Ascending aorta (tissue), 2 donors: ENCODE data around the gene CACNA1E. TPM values are rescaled to one million over a fixed set of nuclear protein-coding genes. Genes with fewer than 3 reads are reported as not detected.

Source experiments
- DNase-seq, 2 donors: peaks; one replicate each; pipeline ENCODE4 v3.0.0-alpha.2; 2019; ENCODE audit warnings: low spot score in 2 of 2
- H3K27ac ChIP-seq, 2 donors: fragments of 200-600 bp; sonication (generic); one replicate each; pipeline ENCODE4 v1.5.1; 2016 to 2017; ENCODE audit warnings: mild to moderate bottlenecking in 1 of 2
- H3K27me3 ChIP-seq: fragments of 200-600 bp; sonication (generic); one replicate; pipeline ENCODE4 v1.5.1; 2017
- H3K36me3 ChIP-seq, 2 donors: fragments of 200-600 bp; sonication (generic); one replicate each; pipeline ENCODE4 v1.5.1; 2016
- H3K4me1 ChIP-seq, 2 donors: fragments of 200-600 bp; sonication (generic); one replicate each; pipeline ENCODE4 v1.5.1; 2016 to 2017; ENCODE audit warnings: mild to moderate bottlenecking in 1 of 2
- H3K4me3 ChIP-seq, 2 donors: fragments of 200-600 bp; sonication (generic); one replicate each; pipeline ENCODE4 v1.5.1; 2016 to 2017; ENCODE audit warnings: mild to moderate bottlenecking in 1 of 2
- H3K9me3 ChIP-seq, 2 donors: fragments of 200-600 bp; sonication (generic); one replicate each; pipeline ENCODE4 v1.5.1; 2016
- CTCF ChIP-seq, 3 experiments: fragments of 200-600 bp in 2 of 3; fragments of 450-650 bp in 1 of 3; sonication (generic) in 2 of 3; IDR thresholded peaks; one replicate each; pipeline ENCODE4 v1.5.1; 2016 to 2019; ENCODE audit warnings: antibody characterized with exemption in 3 of 3, mild to moderate bottlenecking in 1 of 3, moderate library complexity in 1 of 3
- intact Hi-C: fragments of 100-400 bp; cut with DNase I; formaldehyde crosslinking; loops from one replicate; pipeline ENCODE4 v1.15.1; 2023
- total RNA-seq: library from RNA; depleted of rRNA; stranded (reverse); fragments of >200 nt; gene quantifications from one replicate; pipeline ENCODE4 v1.1.0, GENCODE V29; 2016

CACNA1E gene
- total RNA-seq, 1 donor from 2014 or later = not detected

- DNase-seq = no peak
- intact Hi-C loops = no loop called here
- TF ChIP-seq CTCF (IDR thresholded peaks at IDR 0.05) = no peak
- no peaks in the 10 kb centered on the region for H3K9me3 ChIP-seq
- no peak overlapping the region for H3K4me3 ChIP-seq
- H3K27ac ChIP-seq = no peak overlapping the region
- no peaks in the 10 kb centered on the region for H3K27me3 ChIP-seq
- no peaks in the 10 kb centered on the region for H3K4me1 ChIP-seq
- H3K36me3 ChIP-seq = no peaks in the 10 kb centered on the region
These were observed 154.7 kb downstream of the CACNA1E start for GRCh38 chr1:181637998-181638397.

- Histone ChIP-seq H3K36me3 (no peaks in the 10 kb centered on the region), H3K4me1 (no peaks in the 10 kb centered on the region), H3K27me3 (no peaks in the 10 kb centered on the region), H3K27ac (no peak overlapping the region), H3K4me3 (no peak overlapping the region), H3K9me3 (no peaks in the 10 kb centered on the region)
- no peak for TF ChIP-seq CTCF (IDR thresholded peaks at IDR 0.05)
- intact Hi-C loops = no loop called here
- DNase-seq = no peak
These were observed 157.6 kb downstream of the CACNA1E start for GRCh38 chr1:181640956-181641355.

GRCh38 chr1:181643631-181644030 lies 160.3 kb downstream of the CACNA1E start:
- intact Hi-C loops = no loop called here
- Histone ChIP-seq H3K4me3 (no peak overlapping the region), H3K27me3 (no peaks in the 10 kb centered on the region), H3K27ac (no peak overlapping the region), H3K4me1 (no peaks in the 10 kb centered on the region), H3K36me3 (no peaks in the 10 kb centered on the region), H3K9me3 (no peaks in the 10 kb centered on the region)
- DNase-seq = no peak
- TF ChIP-seq CTCF (IDR thresholded peaks at IDR 0.05) = no peak

- intact Hi-C loops = no loop called here
- DNase-seq = no peak
- no peak overlapping the region for H3K27ac ChIP-seq
- no peaks in the 10 kb centered on the region for H3K27me3 ChIP-seq
- no peaks in the 10 kb centered on the region for H3K9me3 ChIP-seq
- H3K4me1 ChIP-seq = no peaks in the 10 kb centered on the region
- no peak overlapping the region for H3K4me3 ChIP-seq
- TF ChIP-seq CTCF (IDR thresholded peaks at IDR 0.05) = no peak
- H3K36me3 ChIP-seq = no peaks in the 10 kb centered on the region
These were observed 161.9 kb downstream of the CACNA1E start for GRCh38 chr1:181645171-181645570.

GRCh38 chr1:181646710-181647109 lies 163.4 kb downstream of the CACNA1E start:
- DNase-seq = no peak
- intact Hi-C loops = no loop called here

More at GRCh38 chr1:181646710-181647109, 163.4 kb downstream of the CACNA1E start:
- TF ChIP-seq CTCF (IDR thresholded peaks at IDR 0.05) = no peak
- Histone ChIP-seq H3K27ac (no peak overlapping the region), H3K4me3 (no peak overlapping the region), H3K27me3 (no peaks in the 10 kb centered on the region), H3K9me3 (no peaks in the 10 kb centered on the region), H3K36me3 (no peaks in the 10 kb centered on the region), H3K4me1 (no peaks in the 10 kb centered on the region)
